ENCODE measurements around the gene NRG2. TPM values are rescaled to one million over a fixed set of nuclear protein-coding genes. Genes with fewer than 3 reads are reported as not detected.
A peak's percentile ranks its signal among the peaks of the same experiment; 100 is the strongest.

NRG2 gene
- total RNA-seq, 1 experiment from 2014 or later, result 0.91 TPM

DNA sequence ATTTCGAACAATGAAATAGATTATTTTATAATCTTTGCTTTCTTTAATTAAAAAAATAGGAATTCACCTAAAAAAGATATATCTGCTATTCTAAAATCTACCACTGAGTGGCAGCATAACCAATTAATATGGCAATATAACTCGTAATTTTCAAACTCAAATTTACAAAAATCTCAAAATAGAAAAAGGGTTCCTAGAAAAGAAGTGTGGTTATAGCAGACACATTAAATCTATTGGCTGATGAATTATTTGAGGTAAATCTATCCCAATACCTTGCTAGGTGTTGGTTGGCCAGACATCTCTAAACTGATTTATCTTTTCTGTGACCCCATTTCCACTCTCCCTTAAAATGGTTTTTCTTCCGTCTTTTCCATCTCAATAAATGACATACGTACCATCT lies 30.2 kb upstream of the NRG2 start:
- POLR2A ChIA-PET, result interaction anchor here (0.6 kb wide), 1 partner anchor 498 kb away, joined by 3 read pairs; no protein-coding TSS in a partner anchor
- H3K36me3 ChIP-seq (ENCODE audit: control insufficient read depth in 1 of 2, insufficient read depth in 2 of 2, low read length in 2 of 2), result no peaks in the 10 kb centered on the region
- no peak for TF ChIP-seq EZH2phosphoT487 (IDR thresholded peaks at IDR 0.05; ENCODE audit: borderline replicate concordance)
- no peak for TF ChIP-seq SP1 (IDR thresholded peaks at IDR 0.05; ENCODE audit: low read depth)
- TF ChIP-seq, protein P1, sequence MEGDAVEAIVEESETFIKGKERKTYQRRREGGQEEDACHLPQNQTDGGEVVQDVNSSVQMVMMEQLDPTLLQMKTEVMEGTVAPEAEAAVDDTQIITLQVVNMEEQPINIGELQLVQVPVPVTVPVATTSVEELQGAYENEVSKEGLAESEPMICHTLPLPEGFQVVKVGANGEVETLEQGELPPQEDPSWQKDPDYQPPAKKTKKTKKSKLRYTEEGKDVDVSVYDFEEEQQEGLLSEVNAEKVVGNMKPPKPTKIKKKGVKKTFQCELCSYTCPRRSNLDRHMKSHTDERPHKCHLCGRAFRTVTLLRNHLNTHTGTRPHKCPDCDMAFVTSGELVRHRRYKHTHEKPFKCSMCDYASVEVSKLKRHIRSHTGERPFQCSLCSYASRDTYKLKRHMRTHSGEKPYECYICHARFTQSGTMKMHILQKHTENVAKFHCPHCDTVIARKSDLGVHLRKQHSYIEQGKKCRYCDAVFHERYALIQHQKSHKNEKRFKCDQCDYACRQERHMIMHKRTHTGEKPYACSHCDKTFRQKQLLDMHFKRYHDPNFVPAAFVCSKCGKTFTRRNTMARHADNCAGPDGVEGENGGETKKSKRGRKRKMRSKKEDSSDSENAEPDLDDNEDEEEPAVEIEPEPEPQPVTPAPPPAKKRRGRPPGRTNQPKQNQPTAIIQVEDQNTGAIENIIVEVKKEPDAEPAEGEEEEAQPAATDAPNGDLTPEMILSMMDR (IDR thresholded peaks at IDR 0.05 in 2 of 3, conservative IDR thresholded peaks at IDR 0.05 in 1 of 3; ENCODE audit: borderline replicate concordance in 1 of 3, insufficient read depth in 1 of 3, low read depth in 2 of 3, low read length in 2 of 3), result peak; percentile 36 to 79 (median 68)
- peak; percentile 78 for TF ChIP-seq RAD21 (IDR thresholded peaks at IDR 0.05; ENCODE audit: low read depth)
- TF ChIP-seq CBX3 (IDR thresholded peaks at IDR 0.05; ENCODE audit: low read depth), result no peak

DNA sequence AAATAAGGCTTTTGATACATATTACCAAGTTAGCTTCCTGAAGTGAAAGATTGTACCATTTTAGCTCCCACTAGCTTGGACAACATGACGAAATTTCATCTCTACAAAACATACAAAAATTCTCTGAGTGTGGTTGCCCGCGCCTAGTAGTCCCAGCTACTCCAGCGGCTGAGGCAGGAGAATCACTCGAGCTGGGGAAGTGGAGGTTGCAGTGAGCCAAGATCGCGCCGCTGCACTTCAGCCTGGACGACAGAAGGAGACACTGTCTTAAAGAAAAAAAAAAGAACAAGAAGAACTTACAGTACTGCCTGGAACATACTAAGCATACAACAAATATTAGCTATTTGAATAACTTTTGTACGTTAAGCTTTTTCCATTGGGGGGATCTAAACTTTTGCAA lies 29.7 kb upstream of the NRG2 start:
- intact Hi-C loops (cut with micrococcal nuclease), result loop anchor here (1.0 to 10.0 kb wide), 4 partner anchors 71 to 282 kb away; no protein-coding TSS in a partner anchor
- H3K27me3 ChIP-seq (ENCODE audit: insufficient read depth, low read length), result no peaks in the 10 kb centered on the region
- CTCF ChIA-PET, result interaction anchor here (0.6 to 4.6 kb wide), 17 partner anchors 8 to 286 kb away, joined by 3 to 39 read pairs (median 4); no protein-coding TSS in a partner anchor
- TF ChIP-seq EGR1 (IDR thresholded peaks at IDR 0.05; ENCODE audit: low read depth) (no peak), ZFX (IDR thresholded peaks at IDR 0.05) (no peak), POLR2A (IDR thresholded peaks at IDR 0.05; ENCODE audit: borderline replicate concordance, extremely low read depth, insufficient read depth, insufficient read length) (no peak), ZNF274 (IDR thresholded peaks at IDR 0.05; ENCODE audit: low read depth, low read length) (no peak), EZH2phosphoT487 (IDR thresholded peaks at IDR 0.05; ENCODE audit: borderline replicate concordance) (no peak), CBX3 (IDR thresholded peaks at IDR 0.05; ENCODE audit: low read depth) (no peak), JUND (IDR thresholded peaks at IDR 0.05) (no peak), EZH2 (IDR thresholded peaks at IDR 0.05) (no peak), SRF (IDR thresholded peaks at IDR 0.05; ENCODE audit: low read depth) (no peak)
- TF ChIP-seq, protein P2, sequence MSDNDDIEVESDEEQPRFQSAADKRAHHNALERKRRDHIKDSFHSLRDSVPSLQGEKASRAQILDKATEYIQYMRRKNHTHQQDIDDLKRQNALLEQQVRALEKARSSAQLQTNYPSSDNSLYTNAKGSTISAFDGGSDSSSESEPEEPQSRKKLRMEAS (IDR thresholded peaks at IDR 0.05), result no peak
- TF ChIP-seq, protein P3, sequence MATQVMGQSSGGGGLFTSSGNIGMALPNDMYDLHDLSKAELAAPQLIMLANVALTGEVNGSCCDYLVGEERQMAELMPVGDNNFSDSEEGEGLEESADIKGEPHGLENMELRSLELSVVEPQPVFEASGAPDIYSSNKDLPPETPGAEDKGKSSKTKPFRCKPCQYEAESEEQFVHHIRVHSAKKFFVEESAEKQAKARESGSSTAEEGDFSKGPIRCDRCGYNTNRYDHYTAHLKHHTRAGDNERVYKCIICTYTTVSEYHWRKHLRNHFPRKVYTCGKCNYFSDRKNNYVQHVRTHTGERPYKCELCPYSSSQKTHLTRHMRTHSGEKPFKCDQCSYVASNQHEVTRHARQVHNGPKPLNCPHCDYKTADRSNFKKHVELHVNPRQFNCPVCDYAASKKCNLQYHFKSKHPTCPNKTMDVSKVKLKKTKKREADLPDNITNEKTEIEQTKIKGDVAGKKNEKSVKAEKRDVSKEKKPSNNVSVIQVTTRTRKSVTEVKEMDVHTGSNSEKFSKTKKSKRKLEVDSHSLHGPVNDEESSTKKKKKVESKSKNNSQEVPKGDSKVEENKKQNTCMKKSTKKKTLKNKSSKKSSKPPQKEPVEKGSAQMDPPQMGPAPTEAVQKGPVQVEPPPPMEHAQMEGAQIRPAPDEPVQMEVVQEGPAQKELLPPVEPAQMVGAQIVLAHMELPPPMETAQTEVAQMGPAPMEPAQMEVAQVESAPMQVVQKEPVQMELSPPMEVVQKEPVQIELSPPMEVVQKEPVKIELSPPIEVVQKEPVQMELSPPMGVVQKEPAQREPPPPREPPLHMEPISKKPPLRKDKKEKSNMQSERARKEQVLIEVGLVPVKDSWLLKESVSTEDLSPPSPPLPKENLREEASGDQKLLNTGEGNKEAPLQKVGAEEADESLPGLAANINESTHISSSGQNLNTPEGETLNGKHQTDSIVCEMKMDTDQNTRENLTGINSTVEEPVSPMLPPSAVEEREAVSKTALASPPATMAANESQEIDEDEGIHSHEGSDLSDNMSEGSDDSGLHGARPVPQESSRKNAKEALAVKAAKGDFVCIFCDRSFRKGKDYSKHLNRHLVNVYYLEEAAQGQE (IDR thresholded peaks at IDR 0.05; ENCODE audit: low read depth), result no peak
- TF ChIP-seq, protein P4, sequence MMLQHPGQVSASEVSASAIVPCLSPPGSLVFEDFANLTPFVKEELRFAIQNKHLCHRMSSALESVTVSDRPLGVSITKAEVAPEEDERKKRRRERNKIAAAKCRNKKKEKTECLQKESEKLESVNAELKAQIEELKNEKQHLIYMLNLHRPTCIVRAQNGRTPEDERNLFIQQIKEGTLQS (IDR thresholded peaks at IDR 0.05), result no peak

More for the DNA sequence above, 30.2 kb upstream of the NRG2 start:
- no peaks in the 10 kb centered on the region for H3K79me2 ChIP-seq (ENCODE audit: insufficient read depth, low read length)
- no peak for ATAC-seq
- BruUV-seq (replicated peaks), result no TSS peak
- peak overlapping the region; percentile 47 for H3K4me2 ChIP-seq (ENCODE audit: low read length)
- ChIA-PET CTCF (interaction anchor here (0.7 to 4.6 kb wide), 16 partner anchors 8 to 286 kb away, joined by 3 to 39 read pairs (median 4); no protein-coding TSS in a partner anchor), RAD21 (ENCODE audit: low non-redundant PET in 1 of 2, low total read pairs in 2 of 2, uncharacterized antibody in 2 of 2, unreplicated experiment in 2 of 2) (interaction anchor here (0.8 to 1.0 kb wide), 3 partner anchors 72 to 88 kb away, joined by 3 to 4 read pairs (median 3); no protein-coding TSS in a partner anchor)
- intact Hi-C loops (cut with micrococcal nuclease), result loop anchor here (1.0 to 10.0 kb wide), 4 partner anchors 71 to 282 kb away; no protein-coding TSS in a partner anchor
- peak overlapping the region; percentile 76 for H2AFZ ChIP-seq (ENCODE audit: low read depth, low read length, poor library complexity, severe bottlenecking)
- H3K27ac ChIP-seq (ENCODE audit: low read depth, low read length), result no peak overlapping the region
- no peaks in the 10 kb centered on the region for H3K27me3 ChIP-seq (ENCODE audit: insufficient read depth, low read length)
- H3K9me2 ChIP-seq (ENCODE audit: insufficient read depth), result no peaks in the 10 kb centered on the region
- H3K4me3 ChIP-seq (replicated peaks in 1 of 2; ENCODE audit: low read depth in 1 of 2, low read length in 2 of 2), result no peak overlapping the region
- no peaks in the 10 kb centered on the region for H4K20me1 ChIP-seq (ENCODE audit: insufficient read depth)
- DNase-seq (ENCODE audit: low read depth, low spot score), result no peak
- no peak overlapping the region for H3K9ac ChIP-seq (ENCODE audit: low read length)
- no peaks in the 10 kb centered on the region for H3K9me3 ChIP-seq (ENCODE audit: control insufficient read depth in 1 of 2, insufficient read depth in 1 of 2, low read depth in 1 of 2, low read length in 2 of 2)
- 0 out of 4 replicates have a peak, but pooled peaks cover 0 to 4% of the 10 kb centered on the region in 2 experiments for H3K4me1 ChIP-seq (ENCODE audit: control insufficient read depth in 1 of 2, insufficient read depth in 2 of 2, low read length in 2 of 2)

More for the DNA sequence above, 29.7 kb upstream of the NRG2 start:
- no peak overlapping the region for H3K4me2 ChIP-seq (ENCODE audit: low read length)
- ATAC-seq, result no peak
- H3K9ac ChIP-seq (ENCODE audit: low read length), result no peak overlapping the region
- RAD21 ChIA-PET (ENCODE audit: low non-redundant PET in 1 of 2, low total read pairs in 2 of 2, uncharacterized antibody in 2 of 2, unreplicated experiment in 2 of 2), result interaction anchor here (0.8 to 1.0 kb wide), 3 partner anchors 73 to 87 kb away, joined by 3 to 4 read pairs (median 3); no protein-coding TSS in a partner anchor
- H2AFZ ChIP-seq (ENCODE audit: low read depth, low read length, poor library complexity, severe bottlenecking), result peak overlapping the region; percentile 76
- H3K4me1 ChIP-seq (ENCODE audit: control insufficient read depth in 1 of 2, insufficient read depth in 2 of 2, low read length in 2 of 2), result 0 out of 4 replicates have a peak, but pooled peaks cover 0 to 4% of the 10 kb centered on the region in 2 experiments
- BruUV-seq (replicated peaks), result no TSS peak
- no peaks in the 10 kb centered on the region for H3K36me3 ChIP-seq (ENCODE audit: control insufficient read depth in 1 of 2, insufficient read depth in 2 of 2, low read length in 2 of 2)
- POLR2A ChIA-PET, result interaction anchor here (0.6 kb wide), 1 partner anchor 498 kb away, joined by 3 read pairs; no protein-coding TSS in a partner anchor
- H3K27ac ChIP-seq (ENCODE audit: low read depth, low read length), result no peak overlapping the region
- no peaks in the 10 kb centered on the region for H4K20me1 ChIP-seq (ENCODE audit: insufficient read depth)
- H3K9me3 ChIP-seq (ENCODE audit: control insufficient read depth in 1 of 2, insufficient read depth in 1 of 2, low read depth in 1 of 2, low read length in 2 of 2), result no peaks in the 10 kb centered on the region
- no peak for DNase-seq (ENCODE audit: low read depth, low spot score)
- no peaks in the 10 kb centered on the region for H3K9me2 ChIP-seq (ENCODE audit: insufficient read depth)
- no peak overlapping the region for H3K4me3 ChIP-seq (replicated peaks in 1 of 2; ENCODE audit: low read depth in 1 of 2, low read length in 2 of 2)
- H3K79me2 ChIP-seq (ENCODE audit: insufficient read depth, low read length), result no peaks in the 10 kb centered on the region
